DND-41 (cell line): ENCODE measurements around the gene ILDR2.

Source experiments
- ATAC-seq: fragments of 200-7000 bp; cut with Tn5 transposase; 3 replicates; pipeline ENCODE4 v1.9.1; 2021; ENCODE audit warnings: low read depth; ENCODE audit not compliant: insufficient read depth
- DNase-seq: peaks from one replicate; pipeline ENCODE4 v3.0.0-alpha.2; 2020
- H2AFZ ChIP-seq: 2 replicates; pipeline ENCODE4 v1.6.0; 2012; ENCODE audit warnings: low read depth, low read length
- H3K27ac ChIP-seq: 2 replicates; pipeline ENCODE4 v1.5.1; 2012; ENCODE audit warnings: low read length, inconsistent platforms
- H3K27me3 ChIP-seq: fragments of 200-600 bp; sonication (generic); 2 replicates; pipeline ENCODE4 v1.6.0; 2012; ENCODE audit warnings: low read length, mild to moderate bottlenecking, inconsistent platforms; ENCODE audit not compliant: insufficient read depth, poor library complexity
- H3K36me3 ChIP-seq: 2 replicates; pipeline ENCODE4 v1.5.1; 2012; ENCODE audit warnings: low read length, inconsistent platforms; ENCODE audit not compliant: insufficient read depth
- H3K4me1 ChIP-seq: 2 replicates; pipeline ENCODE4 v1.5.1; 2012; ENCODE audit warnings: mild to moderate bottlenecking, low read length; ENCODE audit not compliant: insufficient read depth
- H3K4me2 ChIP-seq: 2 replicates; pipeline ENCODE4 v1.6.0; 2012; ENCODE audit warnings: mild to moderate bottlenecking, moderate library complexity, low read length, inconsistent platforms; ENCODE audit not compliant: insufficient read depth
- H3K4me3 ChIP-seq, 2 experiments: fragments of 200-600 bp in 1 of 2; shearing (Covaris generic) in 1 of 2; 2 replicates each; pipeline ENCODE4 v1.5.1; 2012 to 2016; ENCODE audit warnings: inconsistent platforms in 2 of 2, low read length in 2 of 2, mild to moderate bottlenecking in 2 of 2, low read depth in 1 of 2, moderate library complexity in 1 of 2
- H3K79me2 ChIP-seq: 2 replicates; pipeline ENCODE4 v1.6.0; 2012; ENCODE audit warnings: low read length, inconsistent platforms; ENCODE audit not compliant: insufficient read depth
- H3K9ac ChIP-seq: 2 replicates; pipeline ENCODE4 v1.6.0; 2012; ENCODE audit warnings: low read depth, mild to moderate bottlenecking, inconsistent platforms, low read length, moderate library complexity
- H3K9me3 ChIP-seq: 2 replicates; pipeline ENCODE4 v1.5.1; 2012; ENCODE audit warnings: low read length, moderate library complexity, mild to moderate bottlenecking, inconsistent platforms; ENCODE audit not compliant: insufficient read depth, severe bottlenecking
- H4K20me1 ChIP-seq: 2 replicates; pipeline ENCODE4 v1.6.0; 2012; ENCODE audit warnings: low read length; ENCODE audit not compliant: insufficient read depth
- CTCF ChIP-seq: IDR thresholded peaks from 2 replicates; pipeline ENCODE4 v1.5.1; 2012; ENCODE audit warnings: borderline replicate concordance, low read length, moderate library complexity, mild to moderate bottlenecking; ENCODE audit not compliant: poor library complexity, severe bottlenecking; ENCODE audit errors: extremely low read depth
- EZH2 ChIP-seq: IDR thresholded peaks from 3 replicates; pipeline ENCODE4 v1.6.1; 2012; ENCODE audit warnings: borderline replicate concordance, low read depth, mild to moderate bottlenecking, moderate library complexity, low read length, inconsistent platforms; ENCODE audit not compliant: severe bottlenecking

ILDR2 gene

GRCh38 chr1:167003711-167004110, 28.4 kb upstream of the ILDR2 start:
- H3K4me1 ChIP-seq = no peaks in the 10 kb centered on the region
- no peak for ATAC-seq
- no peak overlapping the region for H3K4me2 ChIP-seq
- DNase-seq = no peak
- no peak overlapping the region for H3K27ac ChIP-seq
- H3K36me3 ChIP-seq = no peaks in the 10 kb centered on the region
- TF ChIP-seq EZH2 (no peak), CTCF (no peak)
- no peaks in the 10 kb centered on the region for H3K79me2 ChIP-seq
- H4K20me1 ChIP-seq = no peaks in the 10 kb centered on the region
- H3K4me3 ChIP-seq = no peak overlapping the region
- H2AFZ ChIP-seq = no peak overlapping the region
- no peak overlapping the region for H3K9ac ChIP-seq
- H3K27me3 ChIP-seq = no peaks in the 10 kb centered on the region
- peaks cover 3% of the 10 kb centered on the region for H3K9me3 ChIP-seq

- ATAC-seq = no peak
- no peak for DNase-seq
Measured at GRCh38 chr1:167002354-167002753, 27.0 kb upstream of the ILDR2 start.

GRCh38 chr1:167000546-167000945, 25.2 kb upstream of the ILDR2 start:
- Histone ChIP-seq H4K20me1 (no peaks in the 10 kb centered on the region), H3K36me3 (no peaks in the 10 kb centered on the region), H3K4me3 (no peak overlapping the region), H3K9ac (no peak overlapping the region), H3K4me2 (no peak overlapping the region), H3K9me3 (peaks cover 3% of the 10 kb centered on the region), H3K27ac (no peak overlapping the region), H3K27me3 (no peaks in the 10 kb centered on the region), H3K79me2 (no peaks in the 10 kb centered on the region), H3K4me1 (no peaks in the 10 kb centered on the region), H2AFZ (no peak overlapping the region)
- ATAC-seq (no peak), DNase-seq (no peak)
- TF ChIP-seq EZH2 = no peak
- no peak for TF ChIP-seq CTCF

More at GRCh38 chr1:167002354-167002753, 27.0 kb upstream of the ILDR2 start:
- peaks cover 3% of the 10 kb centered on the region for H3K9me3 ChIP-seq
- no peaks in the 10 kb centered on the region for H3K4me1 ChIP-seq
- H3K27ac ChIP-seq = no peak overlapping the region
- no peaks in the 10 kb centered on the region for H3K27me3 ChIP-seq
- no peak overlapping the region for H3K9ac ChIP-seq
- TF ChIP-seq EZH2 = no peak
- TF ChIP-seq CTCF = no peak
- H2AFZ ChIP-seq = no peak overlapping the region
- H3K79me2 ChIP-seq = no peaks in the 10 kb centered on the region
- H3K4me3 ChIP-seq = no peak overlapping the region
- H4K20me1 ChIP-seq = no peaks in the 10 kb centered on the region
- no peaks in the 10 kb centered on the region for H3K36me3 ChIP-seq
- H3K4me2 ChIP-seq = no peak overlapping the region

- ATAC-seq (peak; percentile 66), DNase-seq (no peak)
- no peaks in the 10 kb centered on the region for H3K36me3 ChIP-seq
- no peaks in the 10 kb centered on the region for H3K79me2 ChIP-seq
- H3K4me2 ChIP-seq = no peak overlapping the region
- H3K9ac ChIP-seq = no peak overlapping the region
- H3K4me1 ChIP-seq = no peaks in the 10 kb centered on the region
- H4K20me1 ChIP-seq = no peaks in the 10 kb centered on the region
- H3K4me3 ChIP-seq = no peak overlapping the region
- H3K27ac ChIP-seq = no peak overlapping the region
- H3K9me3 ChIP-seq = peaks cover 3% of the 10 kb centered on the region
- no peak for TF ChIP-seq EZH2
- no peak for TF ChIP-seq CTCF
- no peaks in the 10 kb centered on the region for H3K27me3 ChIP-seq
- no peak overlapping the region for H2AFZ ChIP-seq
Measured at GRCh38 chr1:166999500-167000055, 24.2 kb upstream of the ILDR2 start.
